GM12878 (cell line): Measurements from ENCODE around the gene DHCR7.

Experiments
- CREB1 ChIP-seq: IDR thresholded peaks from 2 replicates; pipeline ENCODE4 v1.6.1; 2012; ENCODE audit warnings: low read depth, mild to moderate bottlenecking, inconsistent platforms
- CREM ChIP-seq: IDR thresholded peaks from 2 replicates; pipeline ENCODE4 v1.6.1; 2014; ENCODE audit warnings: antibody characterized with exemption, low read depth
- EZH2 ChIP-seq: IDR thresholded peaks from 2 replicates; pipeline ENCODE4 v1.6.1; 2012; ENCODE audit warnings: low read depth, mild to moderate bottlenecking, control low read depth, inconsistent platforms, low read length, borderline replicate concordance; ENCODE audit not compliant: control insufficient read depth
- KAT2A ChIP-seq: conservative IDR thresholded peaks from 2 replicates; pipeline ENCODE4 v1.6.1; 2011; ENCODE audit warnings: low read depth, low read length; ENCODE audit not compliant: control insufficient read depth
- POLR2AphosphoS5 ChIP-seq: IDR thresholded peaks from 2 replicates; pipeline ENCODE4 v1.6.1; 2011; ENCODE audit warnings: mild to moderate bottlenecking, low read length, inconsistent platforms
- RAD51 ChIP-seq: fragments of 450-650 bp; IDR thresholded peaks from 2 replicates; pipeline ENCODE4 v1.6.1; 2016; ENCODE audit warnings: moderate library complexity, mild to moderate bottlenecking, inconsistent platforms
- ZBTB33 ChIP-seq: fragments of 450-650 bp; IDR thresholded peaks from 2 replicates; pipeline ENCODE4 v1.6.1; 2017; ENCODE audit warnings: mild to moderate bottlenecking

GRCh38 chr11:71454470-71455113 lies 6.4 kb upstream of the DHCR7 start:
- TF ChIP-seq CREB1: no peak
- TF ChIP-seq RAD51: no peak
- TF ChIP-seq CREM: no peak
- TF ChIP-seq EZH2: no peak
- TF ChIP-seq ZBTB33: no peak
- TF ChIP-seq KAT2A: no peak
- no peak for TF ChIP-seq POLR2AphosphoS5
